Lung microvascular endothelial cell (primary cell): ENCODE data around the gene SLC29A1. TPM values are rescaled to one million over a fixed set of nuclear protein-coding genes. Genes with fewer than 3 reads are reported as not detected.
"Not testable (repeated sequence)": the region's sequence is repeated elsewhere in the genome, so short reads cannot be mapped to it uniquely, and the experiment has no call there.

Experiments
- DNase-seq, 2 donors: peaks; one replicate each; pipeline versions ENCODE4 v3.0.0 to v3.0.0-alpha.2; 2010; ENCODE audit warnings: low read depth in 2 of 2
- total RNA-seq: library from RNA; depleted of rRNA; stranded (reverse); fragments of >200 nt; gene quantifications from 2 replicates; pipeline ENCODE4 v1.2.1, GENCODE V29; 2014

The SLC29A1 gene
- 25.3 and 28.6 TPM in 2 replicates for total RNA-seq

- DNase-seq: peak; percentile 71 to 73
These were observed at the start of gene SLC29A1 for GRCh38 chr6:44223319-44224028. SLC29A1 (plus strand) TSS chr6:44223595; CDS start chr6:44227314, 3,719 bp downstream.

DNA sequence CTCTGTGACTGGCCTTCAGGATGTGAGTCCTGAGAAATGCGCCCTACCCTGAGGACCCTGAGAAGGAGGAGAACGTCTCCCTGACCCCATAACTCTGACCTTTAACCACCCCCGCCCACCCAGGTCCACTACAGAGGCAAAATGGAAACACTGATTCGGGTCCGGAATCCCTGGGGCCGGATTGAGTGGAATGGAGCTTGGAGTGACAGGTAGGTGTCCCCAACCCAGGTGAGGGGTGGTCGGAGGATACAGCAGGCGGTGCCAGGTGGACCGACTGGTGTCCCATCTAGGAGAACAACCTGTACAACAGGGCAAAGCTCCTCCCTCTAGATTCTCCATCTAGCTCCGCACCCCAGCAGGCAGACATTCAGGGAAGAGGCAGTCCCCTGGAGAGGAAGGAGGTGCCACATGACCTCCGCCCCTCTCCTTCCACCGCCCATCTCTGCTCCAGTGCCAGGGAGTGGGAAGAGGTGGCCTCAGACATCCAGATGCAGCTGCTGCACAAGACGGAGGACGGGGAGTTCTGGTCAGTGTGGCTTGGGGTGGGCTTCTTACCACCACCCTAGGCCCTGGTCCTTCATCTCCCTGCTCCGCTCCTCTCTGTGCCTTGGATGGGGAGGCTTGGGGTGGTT, 47.1 kb upstream of the SLC29A1 start:
- no peak for DNase-seq

- DNase-seq: peak in 1 of 2 donors; percentile 82
These were observed 46.5 kb upstream of the SLC29A1 start for GRCh38 chr6:44176762-44177509.

DNA sequence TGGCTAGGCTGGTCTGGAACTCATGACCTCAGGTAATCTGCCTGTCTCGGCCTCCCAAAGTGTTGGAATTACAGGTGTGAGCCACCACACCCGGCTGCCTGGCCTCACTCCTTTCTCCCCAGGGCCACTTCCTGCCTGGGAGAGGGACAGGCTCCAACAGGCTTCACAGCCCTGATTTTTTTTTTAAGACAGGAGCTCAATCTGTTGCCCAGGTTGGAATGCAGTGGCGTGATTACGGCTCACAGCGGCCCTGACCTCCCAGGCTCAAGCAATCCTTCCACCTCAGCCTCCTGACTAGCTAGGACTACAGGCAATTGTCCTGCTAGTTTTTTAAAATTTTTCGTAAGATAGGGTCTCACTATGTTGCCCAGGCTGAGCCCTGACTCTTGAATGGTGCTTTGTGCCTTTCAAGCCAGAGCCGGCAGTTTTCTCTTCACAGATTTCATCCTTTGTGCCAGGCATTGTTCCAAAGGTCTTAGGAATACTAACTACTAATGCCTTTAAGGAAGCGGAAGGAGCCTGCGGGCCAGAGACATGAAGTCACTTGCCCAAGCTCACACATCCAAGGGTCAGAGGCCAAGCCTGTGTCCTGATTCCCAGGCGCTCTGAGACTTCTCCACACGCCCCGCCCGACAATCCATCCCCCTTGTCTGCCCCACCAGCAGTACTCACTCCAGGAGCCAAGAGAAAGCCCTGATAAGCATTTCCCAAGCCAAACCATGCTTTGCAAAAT, 45.5 kb upstream of the SLC29A1 start:
- peak in 1 of 2 donors; percentile 98 for DNase-seq

GRCh38 chr6:44178424-44179071, 44.8 kb upstream of the SLC29A1 start:
- no peak for DNase-seq

DNA sequence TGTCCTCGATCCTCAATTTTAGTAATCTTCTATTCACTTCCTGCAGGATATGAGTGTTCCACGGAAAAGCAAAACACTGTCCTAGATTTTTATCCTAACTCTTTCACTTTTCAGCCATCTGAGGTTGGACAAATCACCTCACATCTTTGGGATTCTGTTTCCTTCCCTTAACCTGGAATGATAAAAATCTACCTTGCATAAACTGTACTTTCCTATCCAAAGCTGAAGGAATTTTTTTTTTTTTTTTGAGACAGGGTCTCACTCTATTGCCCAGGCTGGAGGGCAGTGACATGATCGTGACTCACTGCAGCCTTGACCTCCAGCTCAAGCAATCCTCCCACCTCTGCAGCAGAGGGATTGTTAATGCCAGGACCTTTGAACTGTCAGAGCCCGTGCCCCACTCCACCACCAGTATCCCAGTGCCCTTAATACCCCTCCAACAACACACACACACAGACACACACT, 44.3 kb upstream of the SLC29A1 start:
- peak; percentile 30 to 59 for DNase-seq

DNA sequence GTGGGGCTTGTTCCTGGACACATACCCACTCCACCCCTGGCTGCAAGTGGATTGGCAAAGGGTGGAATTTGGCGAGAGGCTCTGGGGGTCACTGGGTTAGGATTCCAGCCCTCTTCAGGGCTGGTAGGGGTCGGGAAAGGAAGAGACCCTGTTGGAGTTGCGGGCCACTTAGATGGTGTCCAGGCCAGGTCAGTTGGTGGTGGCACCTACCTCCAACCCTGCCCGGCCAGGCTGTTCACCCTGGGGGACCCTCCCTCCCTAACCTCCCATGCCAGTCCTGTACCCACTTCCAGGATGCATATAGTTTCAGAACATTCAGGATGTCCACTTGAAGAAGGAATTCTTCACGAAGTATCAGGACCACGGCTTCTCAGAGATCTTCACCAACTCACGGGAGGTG, 43.7 kb upstream of the SLC29A1 start:
- no peak for DNase-seq

GRCh38 chr6:44180406-44180805, 43.0 kb upstream of the SLC29A1 start:
- DNase-seq: no peak

DNA sequence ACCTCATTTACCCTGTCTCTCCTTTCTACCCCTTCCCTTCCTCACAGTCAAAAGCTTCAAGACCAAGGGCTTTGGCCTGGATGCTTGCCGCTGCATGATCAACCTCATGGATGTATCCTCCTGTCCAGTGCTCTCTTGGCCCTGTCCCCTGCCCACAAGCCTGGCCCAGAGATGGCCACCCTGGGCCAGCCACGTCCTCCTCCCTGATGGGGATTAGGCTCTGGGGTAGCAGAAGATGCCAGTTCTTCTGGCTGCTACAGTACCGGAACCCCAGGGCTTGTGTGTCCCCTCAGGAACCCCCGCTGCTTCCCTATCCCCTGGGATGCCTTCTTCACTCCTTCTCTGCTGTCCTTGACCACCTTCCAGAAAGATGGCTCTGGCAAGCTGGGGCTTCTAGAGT, 42.5 kb upstream of the SLC29A1 start:
- no peak for DNase-seq

GRCh38 chr6:44181784-44182183, 41.6 kb upstream of the SLC29A1 start:
- not testable (repeated sequence) for DNase-seq

DNA sequence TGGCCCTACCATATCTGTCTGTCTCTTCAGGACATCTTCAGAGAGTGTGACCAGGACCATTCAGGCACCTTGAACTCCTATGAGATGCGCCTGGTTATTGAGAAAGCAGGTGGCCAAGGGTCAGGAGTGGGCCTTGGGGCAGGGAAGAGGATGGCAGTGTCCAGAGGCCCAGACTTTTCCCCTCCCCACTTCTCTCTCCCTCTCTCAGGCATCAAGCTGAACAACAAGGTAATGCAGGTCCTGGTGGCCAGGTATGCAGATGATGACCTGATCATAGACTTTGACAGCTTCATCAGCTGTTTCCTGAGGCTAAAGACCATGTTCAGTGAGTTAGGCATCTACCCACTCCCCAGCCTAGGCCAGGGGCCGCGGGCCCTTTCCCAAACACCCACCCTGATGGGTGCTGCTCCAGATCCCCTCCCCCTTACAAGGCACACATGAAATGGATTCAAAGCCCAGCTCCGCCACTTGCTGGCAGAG, 40.4 kb upstream of the SLC29A1 start:
- no peak for DNase-seq

GRCh38 chr6:44183783-44184182, 39.6 kb upstream of the SLC29A1 start:
- DNase-seq: no peak

DNA sequence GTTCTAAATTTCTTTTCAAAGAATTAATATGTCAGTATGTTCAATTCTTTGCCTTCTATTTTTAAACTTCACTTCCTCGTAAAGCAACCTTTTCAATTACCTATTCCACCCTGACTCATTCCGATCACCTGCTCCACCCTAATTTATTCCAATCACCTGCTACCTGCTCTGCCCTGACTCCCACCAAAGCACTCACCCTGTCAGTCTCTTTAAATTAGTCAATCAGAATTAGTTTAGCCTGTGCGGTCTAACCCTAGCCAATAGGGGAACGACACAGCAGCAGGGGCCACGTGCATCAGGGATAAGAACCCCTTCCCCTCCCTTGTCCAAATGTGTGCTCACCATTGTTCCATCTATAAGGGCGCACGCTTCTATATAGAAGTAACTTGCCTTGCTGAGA, 38.0 kb upstream of the SLC29A1 start:
- not testable (repeated sequence) for DNase-seq

- peak in 1 of 2 donors; percentile 20 for DNase-seq
These were observed 37.3 kb upstream of the SLC29A1 start for GRCh38 chr6:44185953-44186634.

GRCh38 chr6:44186635-44187025, 36.8 kb upstream of the SLC29A1 start:
- DNase-seq: peak; percentile 59 to 73

DNA sequence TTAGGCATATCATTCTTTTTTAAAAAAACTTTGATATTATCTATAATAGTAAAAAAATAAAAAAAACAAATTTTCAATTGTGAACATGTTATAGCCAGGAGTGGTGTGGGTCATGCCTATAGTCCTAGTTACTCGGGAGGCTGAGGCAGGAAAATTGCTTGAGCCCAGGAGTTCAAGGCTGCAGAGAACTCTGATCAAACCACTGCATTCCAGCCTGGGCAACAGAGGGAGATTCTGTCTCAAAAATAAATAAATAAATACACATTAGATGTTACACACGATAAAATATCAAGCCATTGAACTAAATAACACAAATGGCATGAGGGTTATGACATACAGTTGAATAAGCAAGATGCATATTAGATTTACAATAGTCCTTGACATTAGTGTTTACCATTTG, 34.6 kb upstream of the SLC29A1 start:
- no peak for DNase-seq

GRCh38 chr6:44189257-44189656, 34.1 kb upstream of the SLC29A1 start:
- no peak for DNase-seq

DNA sequence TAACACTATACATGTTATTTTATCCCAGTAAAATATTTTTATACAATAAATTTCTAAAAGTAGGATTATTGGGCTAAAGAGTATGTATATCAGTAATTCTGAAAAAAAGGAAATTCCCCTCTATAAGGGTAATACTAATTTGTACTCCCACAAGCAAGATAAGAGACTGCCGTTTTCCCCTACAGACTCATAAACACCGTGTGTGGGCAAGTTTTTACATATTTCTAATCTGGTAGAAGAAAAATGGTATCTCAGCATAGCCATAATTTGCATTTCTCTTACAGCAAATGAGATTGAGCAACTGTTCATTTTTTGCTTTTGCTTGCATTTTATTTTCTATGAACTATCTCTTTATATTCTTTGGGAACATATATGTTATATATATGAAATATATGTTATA, 32.7 kb upstream of the SLC29A1 start:
- no peak for DNase-seq

- DNase-seq: peak; percentile 28 to 62
These were observed 30.9 kb upstream of the SLC29A1 start for GRCh38 chr6:44192428-44193041.
